Neural cell (in vitro differentiated cells): ENCODE measurements around the gene SART3.

Experiments used
- CTCF ChIP-seq: fragments of 450-650 bp; IDR thresholded peaks from 2 replicates; pipeline ENCODE4 v1.5.1; 2014; ENCODE audit warnings: antibody characterized with exemption, mild to moderate bottlenecking, moderate library complexity; ENCODE audit not compliant: poor library complexity, severe bottlenecking
- EP300 ChIP-seq: fragments of 450-650 bp; conservative IDR thresholded peaks from 2 replicates; pipeline ENCODE4 v1.6.1; 2014; ENCODE audit warnings: antibody characterized with exemption, mild to moderate bottlenecking, moderate library complexity; ENCODE audit not compliant: poor library complexity, severe bottlenecking
- EZH2 ChIP-seq: fragments of 200-600, 300-800 bp; shearing (Covaris generic), sonication (generic); IDR thresholded peaks from 2 replicates; pipeline ENCODE4 v1.6.1; 2014; ENCODE audit warnings: antibody characterized with exemption, low read length, borderline replicate concordance, mild to moderate bottlenecking; ENCODE audit not compliant: insufficient read depth, poor library complexity, severe bottlenecking
- REST ChIP-seq: IDR thresholded peaks from 2 replicates; pipeline ENCODE4 v1.6.1; 2012; ENCODE audit warnings: borderline replicate concordance
- TAF1 ChIP-seq: IDR thresholded peaks from 2 replicates; pipeline ENCODE4 v1.6.1; 2012; ENCODE audit warnings: low read depth

- TF ChIP-seq REST (no peak), CTCF (no peak), EZH2 (no peak), TAF1 (no peak), EP300 (no peak)
These were observed 85.6 kb downstream of the SART3 start for GRCh38 chr12:108475396-108475795.
